HG03095 (cell line): ENCODE measurements around the gene P2RY8.
A peak's percentile ranks its signal among the peaks of the same experiment; 100 is the strongest.
"Not testable (repeated sequence)": the region's sequence is repeated elsewhere in the genome, so short reads cannot be mapped to it uniquely, and the experiment has no call there.

Experiments
- ATAC-seq: cut with Tn5 transposase; IDR thresholded peaks from one replicate; pipeline ENCODE4 v1.9.1; 2021; ENCODE audit warnings: moderate library complexity; ENCODE audit not compliant: unreplicated experiment

P2RY8 gene

GRCh38 chrX:1521459-1521956 is 15.5 kb downstream of the P2RY8 start:
- ATAC-seq = peak; percentile 84

DNA sequence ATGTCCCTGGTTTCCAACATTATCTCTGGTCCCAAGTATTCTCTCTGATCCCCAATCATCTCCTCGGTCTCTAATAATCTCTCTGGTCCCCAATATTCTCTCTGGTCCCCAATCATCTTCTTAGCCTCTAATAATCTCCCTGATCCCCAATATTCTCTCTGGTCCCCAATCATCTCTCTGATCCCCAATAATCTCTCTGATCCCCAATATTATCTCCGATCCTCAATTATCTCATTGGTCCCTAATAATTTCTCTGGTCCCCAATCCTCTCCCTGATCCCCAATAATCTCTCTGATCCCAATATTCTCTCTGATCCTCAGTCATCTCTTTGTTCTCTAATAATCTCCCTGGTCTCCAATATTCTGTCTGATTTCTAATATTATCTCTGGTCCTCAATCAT is 16.6 kb downstream of the P2RY8 start:
- no peak for ATAC-seq

DNA sequence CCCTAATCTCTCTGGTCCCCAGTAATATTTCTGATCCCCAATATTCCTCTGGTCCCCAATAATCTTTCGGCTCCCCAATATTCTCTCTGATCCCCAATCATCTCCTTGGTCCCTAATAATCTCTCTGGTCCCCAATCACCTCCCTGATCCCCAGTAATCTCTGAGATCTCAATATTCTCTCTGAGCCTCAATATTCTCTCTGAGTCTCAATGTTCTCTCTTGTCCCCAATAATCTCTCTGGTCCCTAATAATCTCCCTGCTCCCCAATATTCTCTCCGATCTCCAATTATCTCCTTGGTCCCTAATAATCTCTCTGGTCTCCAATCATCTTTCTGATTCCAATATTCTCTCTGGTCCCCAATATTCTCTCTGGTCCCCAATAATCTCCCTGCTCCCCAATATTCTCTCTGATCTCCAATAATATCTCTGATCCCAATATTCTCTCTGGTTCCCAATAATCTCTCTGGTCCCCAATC is 17.9 kb downstream of the P2RY8 start:
- ATAC-seq = no peak

GRCh38 chrX:1518512-1518911 is 18.5 kb downstream of the P2RY8 start:
- no peak for ATAC-seq

GRCh38 chrX:1516596-1517104 is 20.3 kb downstream of the P2RY8 start:
- no peak for ATAC-seq

- ATAC-seq = no peak
These were observed 25.2 kb downstream of the P2RY8 start for GRCh38 chrX:1511829-1512228.

- no peak for ATAC-seq
These were observed 25.8 kb downstream of the P2RY8 start for GRCh38 chrX:1511150-1511549.

DNA sequence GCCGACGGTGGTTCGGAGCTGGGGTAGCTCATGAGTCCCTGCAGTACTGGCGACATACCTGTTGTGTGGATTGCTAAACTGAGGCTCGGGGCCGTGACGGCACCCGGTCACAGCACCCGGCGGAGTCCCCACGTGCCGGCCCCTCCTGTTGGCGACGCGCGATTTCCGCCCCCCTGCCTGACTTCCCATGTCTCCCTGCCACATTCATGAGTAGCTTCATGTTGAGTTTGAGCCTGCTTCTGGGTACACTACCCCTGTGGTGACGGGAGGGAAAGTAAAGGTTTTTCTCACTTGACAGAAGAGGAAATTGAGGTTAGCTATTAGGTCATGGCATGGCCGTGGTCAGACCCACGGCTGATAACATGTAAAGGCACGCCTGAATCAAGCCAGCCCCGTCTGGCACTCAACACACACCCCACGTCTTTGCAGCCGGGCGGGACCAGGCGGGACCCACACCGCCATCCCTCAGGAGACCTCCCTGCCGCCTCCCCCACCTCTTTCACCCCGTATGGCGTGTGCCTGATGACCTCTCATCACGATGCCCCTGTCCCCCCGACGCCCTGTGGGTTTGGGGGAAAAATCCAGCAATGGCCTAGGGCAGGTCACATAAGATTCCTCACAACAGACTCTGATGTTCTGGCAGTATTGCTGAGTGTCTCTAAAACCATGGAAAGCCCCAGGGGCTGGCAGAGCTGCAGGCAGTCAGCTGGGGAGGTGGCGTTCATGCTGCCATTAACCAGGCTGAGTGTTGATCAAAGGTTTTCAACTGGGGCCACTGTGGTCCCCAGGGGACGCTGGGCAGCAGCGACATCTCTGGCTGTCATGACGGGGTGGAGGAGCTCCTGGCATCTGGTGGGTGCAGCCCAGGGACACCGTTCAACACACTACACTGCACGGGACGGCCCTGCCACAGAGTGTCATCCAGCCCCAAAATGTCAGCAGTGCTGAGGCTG is 29.2 kb downstream of the P2RY8 start:
- ATAC-seq = peak; percentile 43

GRCh38 chrX:1506916-1507315 is 30.1 kb downstream of the P2RY8 start:
- no peak for ATAC-seq

GRCh38 chrX:1502853-1503252 is 34.1 kb downstream of the P2RY8 start:
- ATAC-seq = no peak

GRCh38 chrX:1502241-1502640 is 34.7 kb downstream of the P2RY8 start:
- peak; percentile 44 for ATAC-seq

DNA sequence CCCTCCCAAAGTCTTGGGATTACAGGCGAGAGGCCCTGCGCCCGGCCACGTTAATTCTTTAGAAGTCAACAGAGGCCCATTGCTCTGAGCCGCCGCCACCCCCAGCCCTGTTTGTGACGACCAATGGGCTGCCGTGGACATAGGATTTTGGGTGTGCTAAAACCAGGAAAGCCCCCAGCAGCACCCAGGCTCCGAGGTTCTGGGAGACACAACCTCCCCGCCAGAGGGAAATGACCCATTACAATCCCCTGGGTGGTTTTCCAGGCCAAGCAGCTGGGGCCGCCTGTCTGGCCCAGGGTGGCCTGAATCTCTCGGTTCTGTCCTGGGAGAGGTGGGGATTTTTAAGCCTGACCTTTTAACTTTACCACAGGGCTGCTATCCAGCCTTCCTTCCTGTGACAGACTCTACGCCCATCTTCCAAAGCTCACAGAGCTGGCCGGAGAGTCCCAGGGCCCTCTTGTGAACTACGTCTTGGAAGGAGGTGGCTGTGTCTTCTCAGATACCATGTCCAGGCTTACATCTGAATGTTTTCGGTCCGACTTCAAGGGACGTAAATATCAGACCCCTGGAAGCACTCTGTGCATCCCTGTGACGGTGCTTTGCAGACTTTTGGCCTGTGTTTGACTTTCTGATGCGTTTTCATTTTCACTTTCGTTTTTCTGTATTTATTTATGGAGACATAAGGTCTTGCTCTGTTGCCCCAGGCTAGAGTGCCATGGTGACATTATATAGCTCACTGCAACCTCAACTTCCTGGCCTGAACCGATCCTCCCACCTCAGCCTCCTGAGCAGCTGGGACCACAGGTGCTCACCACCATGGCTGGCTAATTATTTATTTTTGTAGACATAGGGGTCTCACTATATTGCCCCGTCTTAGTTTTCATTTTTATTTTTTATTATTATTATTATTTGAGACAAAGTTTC is 36.0 kb downstream of the P2RY8 start:
- peak; percentile 60 for ATAC-seq

DNA sequence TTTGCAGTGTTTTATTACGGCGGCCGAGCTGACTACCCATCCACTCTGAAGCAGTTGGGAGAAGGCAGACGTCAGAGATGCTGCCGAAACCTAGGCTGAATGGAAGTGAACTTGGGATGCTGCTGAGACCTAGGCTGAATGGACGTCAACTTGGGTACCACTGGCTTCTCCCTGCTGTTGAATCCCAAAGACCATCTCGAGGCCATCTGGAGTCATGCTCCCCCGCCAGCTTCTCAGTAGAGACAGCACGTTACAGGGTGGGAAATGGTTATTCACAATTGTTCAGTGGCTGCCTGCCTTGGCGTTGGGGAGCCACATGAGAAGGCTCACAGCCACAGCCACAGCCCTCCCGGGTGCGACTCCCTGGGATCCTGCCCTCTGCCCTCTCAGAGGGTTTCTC is 40.9 kb downstream of the P2RY8 start:
- no peak for ATAC-seq

DNA sequence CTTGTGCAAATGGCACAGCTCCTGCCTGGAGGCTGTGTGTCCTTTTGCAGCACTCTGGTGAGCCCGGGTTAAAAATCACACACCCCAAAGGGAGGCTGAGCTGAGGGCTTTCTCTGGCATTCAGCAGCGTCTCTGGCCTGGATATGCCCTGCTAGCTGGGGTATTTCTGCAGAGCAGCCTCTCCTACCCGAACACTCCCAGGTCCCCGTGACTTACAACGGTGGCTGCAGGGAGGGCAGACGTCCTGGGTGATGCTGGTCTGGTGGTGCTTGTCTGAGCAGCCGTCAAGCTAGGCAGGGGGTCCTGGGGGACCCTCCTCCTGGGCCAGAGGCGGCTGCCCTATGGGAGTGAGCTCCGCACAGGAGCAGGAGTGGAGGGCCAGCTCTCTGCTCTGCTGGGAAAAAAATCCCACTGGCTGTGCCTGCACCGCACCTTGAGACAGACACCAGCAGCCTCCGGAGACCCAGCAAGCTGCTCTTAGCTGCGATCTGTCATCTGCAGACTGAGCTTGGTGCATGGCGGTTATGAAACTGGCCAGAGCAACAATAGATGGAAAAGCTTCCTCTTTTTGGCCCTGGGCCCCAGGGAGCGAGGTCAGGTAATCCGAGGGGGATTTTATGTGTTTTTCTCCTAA is 43.0 kb downstream of the P2RY8 start:
- ATAC-seq = peak; percentile 51

GRCh38 chrX:1493412-1493811 is 43.6 kb downstream of the P2RY8 start:
- ATAC-seq = no peak

GRCh38 chrX:1492421-1493012 is 44.5 kb downstream of the P2RY8 start:
- ATAC-seq = no peak

- peak; percentile 71 for ATAC-seq
These were observed 45.1 kb downstream of the P2RY8 start for GRCh38 chrX:1491851-1492349.

- not testable (repeated sequence) for ATAC-seq
These were observed 45.7 kb downstream of the P2RY8 start for GRCh38 chrX:1491248-1491647.

GRCh38 chrX:1490723-1491122 is 46.3 kb downstream of the P2RY8 start:
- ATAC-seq = not testable (repeated sequence)

- ATAC-seq = not testable (repeated sequence)
These were observed 47.6 kb downstream of the P2RY8 start for GRCh38 chrX:1489354-1489753.
